A549 (cell line): ENCODE data around the gene USP36. TPM values are rescaled to one million over a fixed set of nuclear protein-coding genes. Genes with fewer than 3 reads are reported as not detected.
A peak's percentile ranks its signal among the peaks of the same experiment; 100 is the strongest.

ENCODE experiments used
- ATAC-seq, 2 experiments: fragments of 200-7000 bp in 1 of 2; fragments of >200 bp in 1 of 2; cut with Nextera tagmentation in 1 of 2; cut with Tn5 transposase in 1 of 2; 3 replicates each; pipeline versions ENCODE4 v1.8.0 to v1.9.1; 2018 to 2020; ENCODE audit warnings: mild to moderate bottlenecking in 1 of 2, moderate library complexity in 1 of 2
- CTCF ChIA-PET: fragments of 300-600 bp; sonication (Branson Sonifier 250); formaldehyde crosslinking; extraction: SDS; loops from one replicate; lab custom pipeline; 2021; ENCODE audit warnings: antibody characterized with exemption, inconsistent platforms; lab: Yijun Ruan, JAX
- POLR2A ChIA-PET: fragments of 350-600 bp; formaldehyde crosslinking; extraction: SDS; loops from one replicate; lab custom pipeline; 2021; ENCODE audit warnings: antibody characterized with exemption, inconsistent platforms; lab: Yijun Ruan, JAX
- DNase-seq, 2 experiments: peaks; one replicate each; pipeline versions ENCODE4 v3.0.0 to v3.0.0-alpha.2; 2011 to 2016; ENCODE audit warnings: low read depth in 1 of 2, low spot score in 1 of 2
- FAIRE-seq: peaks from 2 replicates; lab custom pipeline; 2011; peaks lifted over from hg19 to GRCh38; lab: Jason Lieb, UNC
- H3K27ac ChIP-seq, 2 experiments: fragments of >200 bp; sonication (Bioruptor Twin); formaldehyde crosslinking; 3 replicates each; pipeline ENCODE4 v1.5.1; 2016 to 2017
- H3K4me1 ChIP-seq: fragments of >200 bp; sonication (Bioruptor Twin); formaldehyde crosslinking; 3 replicates; pipeline ENCODE4 v1.6.1; 2016
- H3K4me2 ChIP-seq: fragments of >200 bp; sonication (Bioruptor Twin); formaldehyde crosslinking; 3 replicates; pipeline ENCODE4 v1.6.1; 2016
- H3K4me3 ChIP-seq: fragments of >200 bp; sonication (Bioruptor Twin); formaldehyde crosslinking; 3 replicates; pipeline ENCODE4 v1.5.1; 2016
- H3K9me3 ChIP-seq: fragments of >200 bp; sonication (Bioruptor Twin); formaldehyde crosslinking; 3 replicates; pipeline ENCODE4 v1.6.1; 2016
- CHD2 ChIP-seq: fragments of 150-350 bp; IDR thresholded peaks from 2 replicates; pipeline ENCODE4 v1.6.1; 2014; ENCODE audit warnings: low read length; ENCODE audit not compliant: partially characterized antibody
- CHD4 ChIP-seq: fragments of 200-600 bp; sonication (generic); IDR thresholded peaks from 2 replicates; pipeline ENCODE4 v1.6.1; 2016; ENCODE audit warnings: antibody characterized with exemption, mild to moderate bottlenecking, borderline replicate concordance
- CTCF ChIP-seq: fragments of >200 bp; sonication (Bioruptor Twin); formaldehyde crosslinking; IDR thresholded peaks from 3 replicates; pipeline ENCODE4 v1.5.1; 2016
- E2F6 ChIP-seq: IDR thresholded peaks from 2 replicates; pipeline ENCODE4 v1.6.1; 2012; ENCODE audit warnings: low read depth, borderline replicate concordance
- EHMT2 ChIP-seq: fragments of 200-600 bp; sonication (generic); IDR thresholded peaks from 2 replicates; pipeline ENCODE4 v1.6.1; 2016; ENCODE audit warnings: antibody characterized with exemption, low read depth, mild to moderate bottlenecking, moderate library complexity
- ELK1 ChIP-seq: fragments of 150-350 bp; IDR thresholded peaks from 2 replicates; pipeline ENCODE4 v1.6.1; 2014; ENCODE audit warnings: low read depth, mild to moderate bottlenecking, low read length
- FOSB ChIP-seq: fragments of 250-450 bp; sonication (Bioruptor Pico); IDR thresholded peaks from 2 replicates; pipeline ENCODE4 v1.5.0; 2020; ENCODE audit warnings: mild to moderate bottlenecking, moderate library complexity
- FOSL2 ChIP-seq, 2 experiments: fragments of 450-650 bp in 1 of 2; fragments of >200 bp in 1 of 2; sonication (Bioruptor Twin) in 1 of 2; formaldehyde crosslinking; IDR thresholded peaks; 2 replicates each; pipeline versions ENCODE4 v1.5.0 to v1.6.1; 2016 to 2020; ENCODE audit warnings: mild to moderate bottlenecking in 1 of 2, moderate library complexity in 1 of 2
- HES2 ChIP-seq: fragments of >200 bp; sonication (Bioruptor Twin); formaldehyde crosslinking; IDR thresholded peaks from 2 replicates; pipeline ENCODE4 v1.6.1; 2016
- HMGXB4 ChIP-seq: fragments of 250-450 bp; sonication (Bioruptor Pico); IDR thresholded peaks from 2 replicates; pipeline ENCODE4 v1.5.0; 2021; ENCODE audit warnings: mild to moderate bottlenecking, moderate library complexity, borderline replicate concordance
- HOXA7 ChIP-seq: fragments of 250-450 bp; sonication (Bioruptor Pico); IDR thresholded peaks from 2 replicates; pipeline ENCODE4 v1.5.0; 2020; ENCODE audit warnings: mild to moderate bottlenecking, moderate library complexity
- JUN ChIP-seq, 2 experiments: fragments of >200 bp; sonication (Bioruptor Twin); formaldehyde crosslinking; IDR thresholded peaks; 2 replicates in 1 of 2; 3 replicates in 1 of 2; pipeline ENCODE4 v1.6.1; 2016 to 2017
- MYC ChIP-seq: IDR thresholded peaks from 2 replicates; pipeline ENCODE4 v1.6.1; 2012; ENCODE audit warnings: mild to moderate bottlenecking, inconsistent platforms, low read length, improper control_type of control experiment, borderline replicate concordance
- RARB ChIP-seq: fragments of 250-450 bp; sonication (Bioruptor Pico); IDR thresholded peaks from 2 replicates; pipeline ENCODE4 v1.8.0; 2021; ENCODE audit warnings: mild to moderate bottlenecking, moderate library complexity
- RFX5 ChIP-seq: fragments of 450-650 bp; IDR thresholded peaks from 2 replicates; pipeline ENCODE4 v1.7.1; 2014; ENCODE audit warnings: antibody characterized with exemption, mild to moderate bottlenecking, moderate library complexity
- RNF2 ChIP-seq: fragments of 200-600 bp; sonication (generic); IDR thresholded peaks from 2 replicates; pipeline ENCODE4 v1.6.1; 2016; ENCODE audit warnings: low read depth, mild to moderate bottlenecking, antibody characterized with exemption, moderate library complexity, borderline replicate concordance
- SREBF2 ChIP-seq: fragments of 450-650 bp; IDR thresholded peaks from 2 replicates; pipeline ENCODE4 v1.6.1; 2014; ENCODE audit warnings: mild to moderate bottlenecking, moderate library complexity
- TFCP2L1 ChIP-seq: fragments of 250-450 bp; sonication (Bioruptor Pico); IDR thresholded peaks from 2 replicates; pipeline ENCODE4 v1.5.0; 2021; ENCODE audit warnings: mild to moderate bottlenecking
- ZC3H11A ChIP-seq: fragments of 450-650 bp; IDR thresholded peaks from 2 replicates; pipeline ENCODE4 v1.6.1; 2014; ENCODE audit warnings: antibody characterized with exemption, mild to moderate bottlenecking
- ZFP36 ChIP-seq: fragments of 450-650 bp; IDR thresholded peaks from 2 replicates; pipeline ENCODE4 v1.6.1; 2014; ENCODE audit warnings: borderline replicate concordance; ENCODE audit not compliant: partially characterized antibody
- ZSCAN20 ChIP-seq: fragments of 250-450 bp; sonication (Bioruptor Pico); IDR thresholded peaks from 2 replicates; pipeline ENCODE4 v1.8.0; 2022; ENCODE audit warnings: mild to moderate bottlenecking, moderate library complexity
- WGBS: methylation state at CpG from one replicate; pipeline ENCODE4 v1.1.6; 2017; ENCODE audit errors: missing lambda C conversion rate; 5-methylcytosine and 5-hydroxymethylcytosine counted together
- polyA plus RNA-seq, 4 experiments: library from polyadenylated mRNA; depleted of rRNA in 3 of 4; stranded (reverse); fragments of >200 nt; fragmentation: RNase III in 1 of 4; extraction: RNeasy Plus Mini Kit Qiagen cat#74134 plus additional on column Dnase treatment in 1 of 4; gene quantifications; 2 replicates in 3 of 4; 3 replicates in 1 of 4; pipeline ENCODE4 v1.2.3, GENCODE V29; 2011 to 2017

Gene USP36
- polyA plus RNA-seq, 2 of the 4 experiments (the other 2 are of a cell fraction) = 41.1 to 49.0 TPM

GRCh38 chr17:78872486-78872885 lies 31.9 kb upstream of the USP36 start:
- Histone ChIP-seq H3K4me1 (peaks cover 42% of the 10 kb centered on the region), H3K9me3 (no peaks in the 10 kb centered on the region), H3K4me2 (no peak overlapping the region), H3K4me3 (no peak overlapping the region), H3K27ac (no peak overlapping the region)
- ATAC-seq = 0 out of 6 replicates have a peak, but pooled peaks of 1 of the 2 experiments have one; percentile 17
- CTCF ChIA-PET = interaction anchor here (0.6 to 17.8 kb wide), 6 partner anchors 32 to 703 kb away, joined by 3 to 321 read pairs (median 4); no protein-coding TSS in a partner anchor
- DNase-seq = peak in 1 of 2 experiments; percentile 69
- POLR2A ChIA-PET = no interaction called here
- WGBS = 80% methylated on average over 6 of the region's 6 CpGs
- TF ChIP-seq ZC3H11A = no peak
- no peak for TF ChIP-seq HES2
- TF ChIP-seq CHD4 = no peak
- TF ChIP-seq TFCP2L1 = no peak
- TF ChIP-seq FOSL2 (IDR thresholded peaks at IDR 0.05) = no peak
- no peak for TF ChIP-seq FOSL2 (CRISPR knock-in tag; IDR thresholded peaks at IDR 0.05)
- TF ChIP-seq JUN (IDR thresholded peaks at IDR 0.05) = no peak
- TF ChIP-seq HOXA7 (CRISPR knock-in tag) = no peak
- TF ChIP-seq FOSB (CRISPR knock-in tag) = no peak
- no peak for TF ChIP-seq RFX5
- no peak for TF ChIP-seq ZSCAN20 (CRISPR knock-in tag)
- FAIRE-seq = peak; percentile 7

GRCh38 chr17:78870621-78871020 lies 30.0 kb upstream of the USP36 start:
- H3K4me1 ChIP-seq = peaks cover 45% of the 10 kb centered on the region
- H3K27ac ChIP-seq = no peak overlapping the region
- POLR2A ChIA-PET = no interaction called here
- WGBS = 85% methylated on average over 15 of the region's 15 CpGs
- H3K4me3 ChIP-seq = no peak overlapping the region
- ATAC-seq (no peak), FAIRE-seq (no peak), DNase-seq (no peak)
- TF ChIP-seq ZFP36 (no peak), HOXA7 (CRISPR knock-in tag) (no peak), HMGXB4 (CRISPR knock-in tag) (no peak), FOSL2 (IDR thresholded peaks at IDR 0.05) (no peak), FOSL2 (CRISPR knock-in tag; IDR thresholded peaks at IDR 0.05) (no peak), SREBF2 (no peak), RNF2 (no peak), RARB (CRISPR knock-in tag) (no peak), MYC (no peak), CTCF (no peak), CHD2 (no peak), ELK1 (no peak), EHMT2 (no peak), E2F6 (no peak), RFX5 (no peak), FOSB (CRISPR knock-in tag) (no peak)
- H3K4me2 ChIP-seq = no peak overlapping the region
- CTCF ChIA-PET = interaction anchor here (0.7 to 17.8 kb wide), 4 partner anchors 11 to 122 kb away, joined by 3 to 321 read pairs (median 4); no protein-coding TSS in a partner anchor
- no peaks in the 10 kb centered on the region for H3K9me3 ChIP-seq
